AG09309 (cell line): ENCODE results near the gene TREH.

Experiments used
- DNase-seq: peaks from one replicate; pipeline ENCODE4 v3.0.0-alpha.2; 2010; ENCODE audit warnings: low read depth
- H3K4me3 ChIP-seq: 2 replicates; pipeline ENCODE4 v1.5.1; 2011; ENCODE audit warnings: mild to moderate bottlenecking, low read depth, low read length, moderate library complexity; ENCODE audit not compliant: control insufficient read depth
- CTCF ChIP-seq: IDR thresholded peaks from 2 replicates; pipeline ENCODE4 v1.5.1; 2011; ENCODE audit warnings: mild to moderate bottlenecking, low read depth, low read length, inconsistent platforms; ENCODE audit not compliant: insufficient read depth, control insufficient read depth; ENCODE audit errors: missing control alignments

TREH gene

GRCh38 chr11:118609380-118610224 is 69.8 kb downstream of the TREH start:
- DNase-seq, result no peak
- H3K4me3 ChIP-seq, result peak overlapping the region; percentile 80
- no peak for TF ChIP-seq CTCF

- TF ChIP-seq CTCF, result no peak
- H3K4me3 ChIP-seq, result peak overlapping the region; percentile 80
- DNase-seq, result no peak
These were observed 70.9 kb downstream of the TREH start for GRCh38 chr11:118608360-118609227.

GRCh38 chr11:118607401-118608359 is 71.8 kb downstream of the TREH start, which contains the start of gene PHLDB1:
PHLDB1 (plus strand) TSS chr11:118607615; CDS start chr11:118613837, 6,222 bp downstream.
- peak; percentile 69 for TF ChIP-seq CTCF
- no peak for DNase-seq
- peak within 1 kb of the TSS; percentile 80 for H3K4me3 ChIP-seq
